Tibial nerve (tissue), 3 donors: ENCODE measurements around the gene HEPHL1.

ENCODE experiments used
- POLR2A ChIP-seq, 2 donors: fragments of 450-650 bp; IDR thresholded peaks; one replicate each; pipeline ENCODE4 v1.6.1; 2017; ENCODE audit warnings: antibody characterized with exemption in 2 of 2, mild to moderate bottlenecking in 2 of 2, moderate library complexity in 2 of 2
- TF ChIP-seq, protein P1 (sequence below), 5 experiments: fragments of 200-600 bp in 3 of 5; fragments of 450-650 bp in 2 of 5; sonication (generic) in 3 of 5; IDR thresholded peaks; one replicate each; pipeline ENCODE4 v1.5.1; 2016 to 2019; ENCODE audit warnings: antibody characterized with exemption in 5 of 5, mild to moderate bottlenecking in 3 of 5, moderate library complexity in 2 of 5

DNA sequence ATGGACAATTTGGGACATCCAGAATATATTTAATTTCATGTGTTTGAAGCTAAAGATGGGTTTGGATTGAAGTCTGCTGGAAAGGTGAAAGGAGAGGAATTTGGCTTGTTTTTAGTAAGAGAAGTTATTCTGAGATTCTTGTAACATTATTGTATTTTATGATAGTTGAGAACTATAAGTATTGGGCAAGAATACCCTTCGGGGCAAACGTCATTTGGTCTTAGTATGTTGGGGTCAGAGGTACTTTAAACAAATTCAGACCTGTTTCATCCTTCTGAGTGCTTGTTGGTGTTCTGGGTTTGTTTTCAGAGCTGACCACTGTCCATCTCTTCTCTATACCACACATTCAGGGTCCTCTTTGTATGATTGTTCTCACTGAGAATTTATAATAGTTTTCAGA, 127.0 kb downstream of the HEPHL1 start:
- TF ChIP-seq POLR2A (IDR thresholded peaks at IDR 0.05), result no peak
- TF ChIP-seq, protein P1, sequence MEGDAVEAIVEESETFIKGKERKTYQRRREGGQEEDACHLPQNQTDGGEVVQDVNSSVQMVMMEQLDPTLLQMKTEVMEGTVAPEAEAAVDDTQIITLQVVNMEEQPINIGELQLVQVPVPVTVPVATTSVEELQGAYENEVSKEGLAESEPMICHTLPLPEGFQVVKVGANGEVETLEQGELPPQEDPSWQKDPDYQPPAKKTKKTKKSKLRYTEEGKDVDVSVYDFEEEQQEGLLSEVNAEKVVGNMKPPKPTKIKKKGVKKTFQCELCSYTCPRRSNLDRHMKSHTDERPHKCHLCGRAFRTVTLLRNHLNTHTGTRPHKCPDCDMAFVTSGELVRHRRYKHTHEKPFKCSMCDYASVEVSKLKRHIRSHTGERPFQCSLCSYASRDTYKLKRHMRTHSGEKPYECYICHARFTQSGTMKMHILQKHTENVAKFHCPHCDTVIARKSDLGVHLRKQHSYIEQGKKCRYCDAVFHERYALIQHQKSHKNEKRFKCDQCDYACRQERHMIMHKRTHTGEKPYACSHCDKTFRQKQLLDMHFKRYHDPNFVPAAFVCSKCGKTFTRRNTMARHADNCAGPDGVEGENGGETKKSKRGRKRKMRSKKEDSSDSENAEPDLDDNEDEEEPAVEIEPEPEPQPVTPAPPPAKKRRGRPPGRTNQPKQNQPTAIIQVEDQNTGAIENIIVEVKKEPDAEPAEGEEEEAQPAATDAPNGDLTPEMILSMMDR (IDR thresholded peaks at IDR 0.05), result no peak
